Hepatocyte (in vitro differentiated cells): ENCODE measurements around the gene RNF4. TPM values are rescaled to one million over a fixed set of nuclear protein-coding genes. Genes with fewer than 3 reads are reported as not detected.
"Not testable (repeated sequence)": the region's sequence is repeated elsewhere in the genome, so short reads cannot be mapped to it uniquely, and the experiment has no call there.

Experiments used
- DNase-seq: peaks from one replicate; pipeline ENCODE4 v3.0.0-alpha.2; 2016; ENCODE audit warnings: low spot score
- H2AFZ ChIP-seq: fragments of 200-600 bp; sonication (generic); 2 replicates; pipeline ENCODE4 v1.6.0; 2016; ENCODE audit warnings: antibody characterized with exemption, mild to moderate bottlenecking
- H3K27ac ChIP-seq: fragments of 200-600 bp; sonication (generic); 2 replicates; pipeline ENCODE4 v1.5.1; 2016; ENCODE audit warnings: mild to moderate bottlenecking
- H3K27me3 ChIP-seq: fragments of 200-600 bp; sonication (generic); 2 replicates; pipeline ENCODE4 v1.6.1; 2016
- H3K36me3 ChIP-seq: fragments of 200-600 bp; sonication (generic); replicated peaks from 2 replicates; pipeline ENCODE4 v1.5.1; 2016; ENCODE audit warnings: low read depth; ENCODE audit not compliant: insufficient read depth
- H3K4me1 ChIP-seq: fragments of 200-600 bp; sonication (generic); 2 replicates; pipeline ENCODE4 v1.5.1; 2016; ENCODE audit warnings: mild to moderate bottlenecking, moderate library complexity; ENCODE audit not compliant: insufficient read depth
- H3K4me2 ChIP-seq: fragments of 200-600 bp; sonication (generic); 2 replicates; pipeline ENCODE4 v1.6.0; 2016
- H3K4me3 ChIP-seq: fragments of 200-600 bp; sonication (generic); 2 replicates; pipeline ENCODE4 v1.5.1; 2016; ENCODE audit warnings: mild to moderate bottlenecking
- H3K79me2 ChIP-seq: fragments of 200-600 bp; sonication (generic); 2 replicates; pipeline ENCODE4 v1.6.0; 2017; ENCODE audit warnings: mild to moderate bottlenecking
- H3K9me2 ChIP-seq: fragments of 200-600 bp; sonication (generic); replicated peaks from 2 replicates; pipeline ENCODE4 v1.6.0; 2017; ENCODE audit warnings: mild to moderate bottlenecking; ENCODE audit not compliant: insufficient read depth
- H3K9me3 ChIP-seq: fragments of 200-600 bp; sonication (generic); 2 replicates; pipeline ENCODE4 v1.5.1; 2016; ENCODE audit warnings: low read depth, mild to moderate bottlenecking
- H4K20me1 ChIP-seq: fragments of 200-600 bp; sonication (generic); 2 replicates; pipeline ENCODE4 v1.6.0; 2016; ENCODE audit warnings: mild to moderate bottlenecking; ENCODE audit not compliant: insufficient read depth, poor library complexity, severe bottlenecking
- CTCF ChIP-seq: fragments of 200-600 bp; sonication (generic); IDR thresholded peaks from 2 replicates; pipeline ENCODE4 v1.5.1; 2016; ENCODE audit warnings: antibody characterized with exemption, mild to moderate bottlenecking; ENCODE audit not compliant: poor library complexity
- EZH2 ChIP-seq: fragments of 200-600 bp; sonication (generic); IDR thresholded peaks from 2 replicates; pipeline ENCODE4 v1.6.1; 2016; ENCODE audit warnings: antibody characterized with exemption, mild to moderate bottlenecking, borderline replicate concordance
- EZH2phosphoT487 ChIP-seq: fragments of 200-600 bp; sonication (generic); IDR thresholded peaks from one replicate; pipeline ENCODE4 v1.6.1; 2018; ENCODE audit warnings: antibody characterized with exemption, mild to moderate bottlenecking, low read depth, moderate library complexity; ENCODE audit not compliant: unreplicated experiment, severe bottlenecking
- WGBS: methylation state at CpG from one replicate; pipeline ENCODE4 v1.1.6; 2016; ENCODE audit warnings: low lambda C conversion rate; ENCODE audit errors: missing lambda C conversion rate; 5-methylcytosine and 5-hydroxymethylcytosine counted together
- polyA plus RNA-seq: library from polyadenylated mRNA; unstranded; fragments of >200 nt; fragmentation: Nextera tagmentation; extraction: Ambion mirVana; gene quantifications from 2 replicates; pipeline ENCODE4 v1.2.1, GENCODE V29; 2016
- total RNA-seq: library from RNA; depleted of rRNA; stranded (reverse); fragments of >200 nt; gene quantifications from 2 replicates; pipeline ENCODE4 v1.2.3, GENCODE V29; 2014

Gene RNF4
- total and polyA plus RNA-seq, 2 experiments from 2014 or later, result 42.4 to 50.3 TPM

GRCh38 chr4:2428496-2429213 lies 40.3 kb upstream of the RNF4 start:
- H3K4me2 ChIP-seq, result no peak overlapping the region
- H3K4me1 ChIP-seq, result no peaks in the 10 kb centered on the region
- no peak overlapping the region for H2AFZ ChIP-seq
- H4K20me1 ChIP-seq, result no peaks in the 10 kb centered on the region
- TF ChIP-seq EZH2phosphoT487 (no peak), EZH2 (no peak), CTCF (no peak)
- H3K27me3 ChIP-seq, result no peaks in the 10 kb centered on the region
- no peak overlapping the region for H3K4me3 ChIP-seq
- DNase-seq, result no peak
- no peaks in the 10 kb centered on the region for H3K79me2 ChIP-seq
- H3K36me3 ChIP-seq, result no peaks in the 10 kb centered on the region
- H3K9me3 ChIP-seq, result no peaks in the 10 kb centered on the region
- no peak overlapping the region for H3K27ac ChIP-seq
- WGBS, result 91% methylated on average over 22 of the region's 25 CpGs
- no peaks in the 10 kb centered on the region for H3K9me2 ChIP-seq

GRCh38 chr4:2429945-2430757 lies 38.8 kb upstream of the RNF4 start:
- not testable (repeated sequence) for H3K4me1 ChIP-seq, H3K9me3 ChIP-seq, H4K20me1 ChIP-seq, H3K9me2 ChIP-seq, DNase-seq, H3K27ac ChIP-seq, H2AFZ ChIP-seq, H3K36me3 ChIP-seq, H3K4me3 ChIP-seq, H3K4me2 ChIP-seq, H3K27me3 ChIP-seq, H3K79me2 ChIP-seq
- WGBS, result 96% methylated on average over 18 of the region's 49 CpGs

GRCh38 chr4:2432004-2432403 lies 36.9 kb upstream of the RNF4 start:
- Histone ChIP-seq H4K20me1 (no peaks in the 10 kb centered on the region), H3K9me3 (no peaks in the 10 kb centered on the region), H2AFZ (no peak overlapping the region), H3K79me2 (no peaks in the 10 kb centered on the region), H3K27me3 (no peaks in the 10 kb centered on the region), H3K9me2 (no peaks in the 10 kb centered on the region), H3K27ac (no peak overlapping the region), H3K36me3 (no peaks in the 10 kb centered on the region), H3K4me3 (no peak overlapping the region), H3K4me2 (no peak overlapping the region), H3K4me1 (no peaks in the 10 kb centered on the region)
- TF ChIP-seq EZH2, result no peak
- TF ChIP-seq CTCF, result no peak
- TF ChIP-seq EZH2phosphoT487, result no peak
- no peak for DNase-seq

GRCh38 chr4:2432991-2433530 lies 35.8 kb upstream of the RNF4 start:
- H3K4me2 ChIP-seq, result no peak overlapping the region
- no peak overlapping the region for H3K27ac ChIP-seq
- H3K36me3 ChIP-seq, result no peaks in the 10 kb centered on the region
- no peak for TF ChIP-seq EZH2
- TF ChIP-seq CTCF, result no peak
- no peak for TF ChIP-seq EZH2phosphoT487
- no peaks in the 10 kb centered on the region for H3K79me2 ChIP-seq
- no peak overlapping the region for H2AFZ ChIP-seq
- H3K9me2 ChIP-seq, result no peaks in the 10 kb centered on the region
- H3K4me3 ChIP-seq, result no peak overlapping the region
- no peaks in the 10 kb centered on the region for H4K20me1 ChIP-seq
- no peaks in the 10 kb centered on the region for H3K9me3 ChIP-seq
- no peaks in the 10 kb centered on the region for H3K27me3 ChIP-seq
- WGBS, result 80% methylated on average over 18 of the region's 20 CpGs
- H3K4me1 ChIP-seq, result no peaks in the 10 kb centered on the region
- no peak for DNase-seq
